ENCODE data around the gene STARD13.

- TF ChIP-seq, protein P1, sequence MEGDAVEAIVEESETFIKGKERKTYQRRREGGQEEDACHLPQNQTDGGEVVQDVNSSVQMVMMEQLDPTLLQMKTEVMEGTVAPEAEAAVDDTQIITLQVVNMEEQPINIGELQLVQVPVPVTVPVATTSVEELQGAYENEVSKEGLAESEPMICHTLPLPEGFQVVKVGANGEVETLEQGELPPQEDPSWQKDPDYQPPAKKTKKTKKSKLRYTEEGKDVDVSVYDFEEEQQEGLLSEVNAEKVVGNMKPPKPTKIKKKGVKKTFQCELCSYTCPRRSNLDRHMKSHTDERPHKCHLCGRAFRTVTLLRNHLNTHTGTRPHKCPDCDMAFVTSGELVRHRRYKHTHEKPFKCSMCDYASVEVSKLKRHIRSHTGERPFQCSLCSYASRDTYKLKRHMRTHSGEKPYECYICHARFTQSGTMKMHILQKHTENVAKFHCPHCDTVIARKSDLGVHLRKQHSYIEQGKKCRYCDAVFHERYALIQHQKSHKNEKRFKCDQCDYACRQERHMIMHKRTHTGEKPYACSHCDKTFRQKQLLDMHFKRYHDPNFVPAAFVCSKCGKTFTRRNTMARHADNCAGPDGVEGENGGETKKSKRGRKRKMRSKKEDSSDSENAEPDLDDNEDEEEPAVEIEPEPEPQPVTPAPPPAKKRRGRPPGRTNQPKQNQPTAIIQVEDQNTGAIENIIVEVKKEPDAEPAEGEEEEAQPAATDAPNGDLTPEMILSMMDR (conservative IDR thresholded peaks at IDR 0.05; ENCODE audit: low read depth, low read length): no peak
- TF ChIP-seq EZH2phosphoT487 (IDR thresholded peaks at IDR 0.05; ENCODE audit: borderline replicate concordance, low read length) (no peak), EZH2 (IDR thresholded peaks at IDR 0.05; ENCODE audit: low read length, unreplicated experiment) (no peak)
These were observed 138.5 kb downstream of the STARD13 start for GRCh38 chr13:33146843-33147611.
